HepG2 (cell line): ENCODE results near the gene CFAP119. TPM values are rescaled to one million over a fixed set of nuclear protein-coding genes. Genes with fewer than 3 reads are reported as not detected.

Source experiments
- ADNP ChIP-seq: sonication (generic); formaldehyde crosslinking; IDR thresholded peaks from 2 replicates; pipeline ENCODE4 v1.4.0; 2020; ENCODE audit warnings: missing genetic modification reagents
- ARID4A ChIP-seq: sonication (generic); formaldehyde crosslinking; IDR thresholded peaks from 2 replicates; pipeline ENCODE4 v1.5.0; 2020; ENCODE audit warnings: mild to moderate bottlenecking, missing genetic modification reagents, borderline replicate concordance
- ATF4 ChIP-seq, 2 experiments: fragments of 450-650 bp in 1 of 2; sonication (generic) in 1 of 2; formaldehyde crosslinking; IDR thresholded peaks; 2 replicates each; pipeline versions ENCODE4 v1.5.0 to v1.8.0; 2020 to 2022; ENCODE audit warnings: mild to moderate bottlenecking in 1 of 2, missing genetic modification reagents in 1 of 2
- ESRRA ChIP-seq: sonication (generic); formaldehyde crosslinking; IDR thresholded peaks from 2 replicates; pipeline ENCODE4 v1.5.1; 2020; ENCODE audit warnings: mild to moderate bottlenecking, low read depth, missing genetic modification reagents
- KIAA2018 ChIP-seq: sonication (generic); formaldehyde crosslinking; IDR thresholded peaks from 2 replicates; pipeline ENCODE4 v1.5.0; 2020; ENCODE audit warnings: mild to moderate bottlenecking, missing genetic modification reagents, borderline replicate concordance
- ZFAT ChIP-seq: sonication (generic); formaldehyde crosslinking; conservative IDR thresholded peaks from 2 replicates; pipeline ENCODE4 v1.8.1; 2023; ENCODE audit warnings: missing genetic modification reagents, inconsistent platforms
- ZNF496 ChIP-seq: sonication (generic); formaldehyde crosslinking; IDR thresholded peaks from 2 replicates; pipeline ENCODE4 v1.8.1; 2023; ENCODE audit warnings: mild to moderate bottlenecking, moderate library complexity, missing genetic modification reagents; ENCODE audit not compliant: insufficient replicate concordance
- ZSCAN5A ChIP-seq: sonication (generic); formaldehyde crosslinking; IDR thresholded peaks from 2 replicates; pipeline ENCODE4 v1.8.0; 2022; ENCODE audit warnings: mild to moderate bottlenecking, missing genetic modification reagents, borderline replicate concordance
- polyA plus RNA-seq, 8 experiments: library from polyadenylated mRNA; depleted of rRNA in 3 of 8; stranded (reverse) in 7 of 8; unstranded in 1 of 8; fragments of >200 nt; fragmentation: Illumina TruSeq in 4 of 8; extraction: Trizol in 4 of 8; gene quantifications; 2 replicates each; pipeline versions ENCODE4 v1.2.1 to v1.2.3, GENCODE V29; 2011 to 2016; ENCODE audit warnings: low read depth in 4 of 8, missing spikeins in 1 of 8, mixed read lengths in 1 of 8; ENCODE audit not compliant: insufficient read depth in 1 of 8
- total RNA-seq, 5 experiments: library from RNA; depleted of rRNA; stranded (reverse); fragments of >200 nt; fragmentation: Illumina TruSeq; extraction: Trizol; gene quantifications; 2 replicates each; pipeline ENCODE4 v1.2.3, GENCODE V29; 2016; ENCODE audit warnings: low read depth in 1 of 5

Gene CFAP119
- total and polyA plus RNA-seq, 2 of the 13 experiments (the other 11 are each of a cell fraction or from before 2014, with no cell fraction given), result 6.4 TPM

- peak; percentile 90; the same call in 1 of the 2 replicates for TF ChIP-seq KIAA2018
- TF ChIP-seq ZNF496 (CRISPR knock-in tag), result no peak
- peak; percentile 50; the same call in 1 of the 2 replicates for TF ChIP-seq ZSCAN5A (CRISPR knock-in tag)
- TF ChIP-seq ESRRA (CRISPR knock-in tag), result peak; percentile 76
- peak in 1 of 2 experiments; percentile 96; a peak in 2 of 4 replicates for TF ChIP-seq ATF4 (CRISPR knock-in tag; IDR thresholded peaks at IDR 0.05)
- peak; percentile 99 for TF ChIP-seq ARID4A
- TF ChIP-seq ADNP, result no peak
- TF ChIP-seq ZFAT (CRISPR knock-in tag), result peak; percentile 87
These were observed 13.7 kb upstream of the CFAP119 start (continued) for GRCh38 chr16:30775392-30776188.
